A549 (cell line): ENCODE measurements around the gene ZNF557.

Experiments
- CEBPB ChIP-seq, 2 experiments: fragments of >200 bp in 1 of 2; sonication (Bioruptor Twin) in 1 of 2; formaldehyde crosslinking in 1 of 2; IDR thresholded peaks; 2 replicates each; pipeline ENCODE4 v1.6.1; 2012 to 2016
- CTCF ChIP-seq: fragments of >200 bp; sonication (Bioruptor Twin); formaldehyde crosslinking; IDR thresholded peaks from 3 replicates; pipeline ENCODE4 v1.5.1; 2016
- GATA3 ChIP-seq: IDR thresholded peaks from 2 replicates; pipeline ENCODE4 v1.6.1; 2012; ENCODE audit warnings: borderline replicate concordance
- HDAC2 ChIP-seq: fragments of 200-600 bp; sonication (generic); IDR thresholded peaks from 2 replicates; pipeline ENCODE4 v1.6.1; 2016
- HEYL ChIP-seq: fragments of 250-450 bp; sonication (Bioruptor Pico); IDR thresholded peaks from 2 replicates; pipeline ENCODE4 v1.8.0; 2021; ENCODE audit warnings: mild to moderate bottlenecking, moderate library complexity
- NR3C1 ChIP-seq: fragments of >200 bp; sonication (Bioruptor Twin); formaldehyde crosslinking; IDR thresholded peaks from 3 replicates; pipeline ENCODE4 v1.6.1; 2017
- POLR2A ChIP-seq: IDR thresholded peaks from 2 replicates; pipeline ENCODE4 v1.6.1; 2012; ENCODE audit warnings: mild to moderate bottlenecking, low read length
- RCOR1 ChIP-seq: fragments of 150-350 bp; IDR thresholded peaks from 2 replicates; pipeline ENCODE4 v1.6.1; 2014; ENCODE audit warnings: antibody characterized with exemption, low read length, low read depth
- ZC3H11A ChIP-seq: fragments of 450-650 bp; IDR thresholded peaks from 2 replicates; pipeline ENCODE4 v1.6.1; 2014; ENCODE audit warnings: antibody characterized with exemption, mild to moderate bottlenecking

GRCh38 chr19:7117248-7117647 lies 47.7 kb downstream of the ZNF557 start:
- TF ChIP-seq CTCF (no peak), POLR2A (no peak), RCOR1 (no peak), NR3C1 (no peak), HEYL (CRISPR knock-in tag) (no peak), HDAC2 (no peak), ZC3H11A (no peak), GATA3 (no peak), CEBPB (IDR thresholded peaks at IDR 0.05) (no peak)
